Hepatocyte (in vitro differentiated cells): Measurements from ENCODE around the gene EVC2. TPM values are rescaled to one million over a fixed set of nuclear protein-coding genes. Genes with fewer than 3 reads are reported as not detected.

Experiments
- DNase-seq: peaks from one replicate; pipeline ENCODE4 v3.0.0-alpha.2; 2016; ENCODE audit warnings: low spot score
- H2AFZ ChIP-seq: fragments of 200-600 bp; sonication (generic); 2 replicates; pipeline ENCODE4 v1.6.0; 2016; ENCODE audit warnings: antibody characterized with exemption, mild to moderate bottlenecking
- H3K27ac ChIP-seq: fragments of 200-600 bp; sonication (generic); 2 replicates; pipeline ENCODE4 v1.5.1; 2016; ENCODE audit warnings: mild to moderate bottlenecking
- H3K27me3 ChIP-seq: fragments of 200-600 bp; sonication (generic); 2 replicates; pipeline ENCODE4 v1.6.1; 2016
- H3K36me3 ChIP-seq: fragments of 200-600 bp; sonication (generic); replicated peaks from 2 replicates; pipeline ENCODE4 v1.5.1; 2016; ENCODE audit warnings: low read depth; ENCODE audit not compliant: insufficient read depth
- H3K4me1 ChIP-seq: fragments of 200-600 bp; sonication (generic); 2 replicates; pipeline ENCODE4 v1.5.1; 2016; ENCODE audit warnings: mild to moderate bottlenecking, moderate library complexity; ENCODE audit not compliant: insufficient read depth
- H3K4me2 ChIP-seq: fragments of 200-600 bp; sonication (generic); 2 replicates; pipeline ENCODE4 v1.6.0; 2016
- H3K4me3 ChIP-seq: fragments of 200-600 bp; sonication (generic); 2 replicates; pipeline ENCODE4 v1.5.1; 2016; ENCODE audit warnings: mild to moderate bottlenecking
- H3K79me2 ChIP-seq: fragments of 200-600 bp; sonication (generic); 2 replicates; pipeline ENCODE4 v1.6.0; 2017; ENCODE audit warnings: mild to moderate bottlenecking
- H3K9me2 ChIP-seq: fragments of 200-600 bp; sonication (generic); replicated peaks from 2 replicates; pipeline ENCODE4 v1.6.0; 2017; ENCODE audit warnings: mild to moderate bottlenecking; ENCODE audit not compliant: insufficient read depth
- H3K9me3 ChIP-seq: fragments of 200-600 bp; sonication (generic); 2 replicates; pipeline ENCODE4 v1.5.1; 2016; ENCODE audit warnings: low read depth, mild to moderate bottlenecking
- H4K20me1 ChIP-seq: fragments of 200-600 bp; sonication (generic); 2 replicates; pipeline ENCODE4 v1.6.0; 2016; ENCODE audit warnings: mild to moderate bottlenecking; ENCODE audit not compliant: insufficient read depth, poor library complexity, severe bottlenecking
- EZH2 ChIP-seq: fragments of 200-600 bp; sonication (generic); IDR thresholded peaks from 2 replicates; pipeline ENCODE4 v1.6.1; 2016; ENCODE audit warnings: antibody characterized with exemption, mild to moderate bottlenecking, borderline replicate concordance
- EZH2phosphoT487 ChIP-seq: fragments of 200-600 bp; sonication (generic); IDR thresholded peaks from one replicate; pipeline ENCODE4 v1.6.1; 2018; ENCODE audit warnings: antibody characterized with exemption, mild to moderate bottlenecking, low read depth, moderate library complexity; ENCODE audit not compliant: unreplicated experiment, severe bottlenecking
- WGBS: methylation state at CpG from one replicate; pipeline ENCODE4 v1.1.6; 2016; ENCODE audit warnings: low lambda C conversion rate; ENCODE audit errors: missing lambda C conversion rate; 5-methylcytosine and 5-hydroxymethylcytosine counted together
- polyA plus RNA-seq: library from polyadenylated mRNA; unstranded; fragments of >200 nt; fragmentation: Nextera tagmentation; extraction: Ambion mirVana; gene quantifications from 2 replicates; pipeline ENCODE4 v1.2.1, GENCODE V29; 2016
- total RNA-seq: library from RNA; depleted of rRNA; stranded (reverse); fragments of >200 nt; gene quantifications from 2 replicates; pipeline ENCODE4 v1.2.3, GENCODE V29; 2014
- TF ChIP-seq, protein P1 (sequence below): fragments of 200-600 bp; sonication (generic); IDR thresholded peaks from 2 replicates; pipeline ENCODE4 v1.5.1; 2016; ENCODE audit warnings: antibody characterized with exemption, mild to moderate bottlenecking; ENCODE audit not compliant: poor library complexity

Gene EVC2
- total and polyA plus RNA-seq, 2 experiments from 2014 or later, result 3.0 to 4.2 TPM

DNA sequence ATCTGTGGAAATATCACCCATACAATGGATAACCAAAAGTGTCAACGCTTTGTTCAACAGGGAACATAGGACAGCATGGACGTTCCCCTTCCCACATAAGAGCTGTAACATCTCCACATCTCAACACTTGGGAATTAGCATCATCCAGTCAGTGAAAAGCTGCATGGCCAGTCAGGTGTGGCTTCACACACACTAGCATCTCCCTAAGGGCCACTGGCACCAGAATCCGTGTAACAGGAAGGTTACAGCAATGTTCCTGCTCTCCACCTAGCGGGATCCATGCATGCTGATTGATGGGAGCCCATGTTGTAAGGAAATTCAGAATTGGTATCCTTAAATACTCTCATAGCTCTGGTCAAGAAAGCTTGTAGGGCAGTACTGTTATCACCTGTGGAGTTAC is 78.8 kb downstream of the EVC2 start:
- Histone ChIP-seq H3K4me3 (no peak overlapping the region), H3K9me2 (no peaks in the 10 kb centered on the region), H3K27ac (no peak overlapping the region), H4K20me1 (no peaks in the 10 kb centered on the region), H3K36me3 (no peaks in the 10 kb centered on the region), H2AFZ (no peak overlapping the region), H3K79me2 (no peaks in the 10 kb centered on the region), H3K27me3 (no peaks in the 10 kb centered on the region), H3K4me1 (no peaks in the 10 kb centered on the region), H3K9me3 (no peaks in the 10 kb centered on the region), H3K4me2 (no peak overlapping the region)
- no peak for DNase-seq
- WGBS, result 95% methylated on average over 4 of the region's 4 CpGs
- TF ChIP-seq, protein P1, sequence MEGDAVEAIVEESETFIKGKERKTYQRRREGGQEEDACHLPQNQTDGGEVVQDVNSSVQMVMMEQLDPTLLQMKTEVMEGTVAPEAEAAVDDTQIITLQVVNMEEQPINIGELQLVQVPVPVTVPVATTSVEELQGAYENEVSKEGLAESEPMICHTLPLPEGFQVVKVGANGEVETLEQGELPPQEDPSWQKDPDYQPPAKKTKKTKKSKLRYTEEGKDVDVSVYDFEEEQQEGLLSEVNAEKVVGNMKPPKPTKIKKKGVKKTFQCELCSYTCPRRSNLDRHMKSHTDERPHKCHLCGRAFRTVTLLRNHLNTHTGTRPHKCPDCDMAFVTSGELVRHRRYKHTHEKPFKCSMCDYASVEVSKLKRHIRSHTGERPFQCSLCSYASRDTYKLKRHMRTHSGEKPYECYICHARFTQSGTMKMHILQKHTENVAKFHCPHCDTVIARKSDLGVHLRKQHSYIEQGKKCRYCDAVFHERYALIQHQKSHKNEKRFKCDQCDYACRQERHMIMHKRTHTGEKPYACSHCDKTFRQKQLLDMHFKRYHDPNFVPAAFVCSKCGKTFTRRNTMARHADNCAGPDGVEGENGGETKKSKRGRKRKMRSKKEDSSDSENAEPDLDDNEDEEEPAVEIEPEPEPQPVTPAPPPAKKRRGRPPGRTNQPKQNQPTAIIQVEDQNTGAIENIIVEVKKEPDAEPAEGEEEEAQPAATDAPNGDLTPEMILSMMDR, result no peak
- TF ChIP-seq EZH2, result no peak
- no peak for TF ChIP-seq EZH2phosphoT487

DNA sequence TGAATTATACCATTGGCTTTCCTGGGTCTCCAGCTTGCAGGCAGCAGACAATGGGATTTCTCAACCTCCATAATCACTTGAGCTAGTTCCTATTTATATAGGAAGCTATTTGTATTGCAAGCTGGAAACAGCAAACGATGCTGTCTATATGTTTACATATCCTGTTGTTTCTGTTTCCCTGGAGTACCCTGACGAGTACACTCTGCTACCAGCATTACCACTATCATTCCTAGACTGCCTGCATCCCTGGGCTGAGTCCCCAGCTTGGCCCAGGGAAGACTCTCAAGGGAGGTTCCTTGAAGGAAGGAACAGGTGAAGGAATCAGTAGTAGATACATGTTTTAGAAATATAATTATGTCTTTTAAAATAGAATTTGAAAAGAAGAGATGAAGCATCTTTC is 81.4 kb downstream of the EVC2 start:
- H3K36me3 ChIP-seq, result no peaks in the 10 kb centered on the region
- no peak overlapping the region for H3K4me3 ChIP-seq
- no peaks in the 10 kb centered on the region for H4K20me1 ChIP-seq
- H3K9me3 ChIP-seq, result no peaks in the 10 kb centered on the region
- H2AFZ ChIP-seq, result no peak overlapping the region
- no peaks in the 10 kb centered on the region for H3K79me2 ChIP-seq
- WGBS, result 76% methylated on average over 2 of the region's 2 CpGs
- no peak for DNase-seq
- TF ChIP-seq, protein P1, result no peak
- TF ChIP-seq EZH2, result no peak
- TF ChIP-seq EZH2phosphoT487, result no peak
- H3K4me1 ChIP-seq, result no peaks in the 10 kb centered on the region
- H3K27me3 ChIP-seq, result no peaks in the 10 kb centered on the region
- no peaks in the 10 kb centered on the region for H3K9me2 ChIP-seq
- H3K27ac ChIP-seq, result no peak overlapping the region
- no peak overlapping the region for H3K4me2 ChIP-seq

DNA sequence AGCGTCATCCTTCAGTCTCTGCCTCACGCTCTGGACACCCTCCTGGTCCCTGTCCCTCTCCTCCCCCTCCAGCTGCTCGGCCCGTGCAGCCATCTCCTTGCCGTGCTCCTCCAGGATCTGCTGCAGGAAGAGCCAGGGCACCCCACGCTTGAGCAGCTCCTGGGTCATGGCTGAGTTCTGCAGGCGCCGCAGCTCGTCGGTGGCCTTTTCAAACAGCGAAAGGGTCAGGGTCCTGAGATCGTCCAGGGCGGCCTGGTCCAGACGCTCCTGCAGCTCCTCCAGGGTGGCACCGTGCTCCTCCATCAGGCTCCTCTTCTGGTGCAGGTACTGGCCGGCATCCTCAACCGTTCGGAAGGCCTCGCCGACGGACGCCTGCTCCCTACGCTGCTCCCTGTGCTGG is 85.8 kb downstream of the EVC2 start:
- no peaks in the 10 kb centered on the region for H3K9me2 ChIP-seq
- no peaks in the 10 kb centered on the region for H3K79me2 ChIP-seq
- no peaks in the 10 kb centered on the region for H3K9me3 ChIP-seq
- no peaks in the 10 kb centered on the region for H3K4me1 ChIP-seq
- H2AFZ ChIP-seq, result no peak overlapping the region
- no peak for DNase-seq
- no peak overlapping the region for H3K4me2 ChIP-seq
- H3K27me3 ChIP-seq, result no peaks in the 10 kb centered on the region
- TF ChIP-seq EZH2, result no peak
- TF ChIP-seq, protein P1, result no peak
- TF ChIP-seq EZH2phosphoT487, result no peak
- H4K20me1 ChIP-seq, result no peaks in the 10 kb centered on the region
- no peaks in the 10 kb centered on the region for H3K36me3 ChIP-seq
- WGBS, result 98% methylated on average over 23 of the region's 23 CpGs
- H3K27ac ChIP-seq, result no peak overlapping the region
- no peak overlapping the region for H3K4me3 ChIP-seq
